Activated naive CD4-positive, alpha-beta T cell treated with anti-CD3 and anti-CD28 coated beads for 36 hours (primary cell): Measurements from ENCODE around the gene PEX13. TPM values are rescaled to one million over a fixed set of nuclear protein-coding genes. Genes with fewer than 3 reads are reported as not detected.
"Not testable (repeated sequence)": the region's sequence is repeated elsewhere in the genome, so short reads cannot be mapped to it uniquely, and the experiment has no call there.

Experiments used
- CTCF ChIA-PET: fragments of 350-600 bp; sonication (Branson Sonifier 250); formaldehyde crosslinking; loops from one replicate; lab custom pipeline; 2021; ENCODE audit warnings: antibody characterized with exemption; lab: Charles Lee
- DNase-seq: peaks from one replicate; pipeline ENCODE4 v3.0.0-alpha.2; 2020
- H3K27ac Mint-ChIP-seq: one replicate; pipeline ENCODE4 v1.8.0; 2021; ENCODE audit warnings: mild to moderate bottlenecking, mixed read lengths
- H3K27me3 Mint-ChIP-seq: one replicate; pipeline ENCODE4 v1.8.0; 2021; ENCODE audit warnings: low read depth, mixed read lengths
- H3K36me3 Mint-ChIP-seq: one replicate; pipeline ENCODE4 v1.8.0; 2021; ENCODE audit warnings: low read depth, mixed read lengths
- H3K4me1 Mint-ChIP-seq: one replicate; pipeline ENCODE4 v1.8.0; 2021; ENCODE audit warnings: low read depth, mixed read lengths
- H3K4me3 Mint-ChIP-seq: one replicate; pipeline ENCODE4 v1.8.0; 2021; ENCODE audit warnings: mild to moderate bottlenecking, moderate library complexity, mixed read lengths
- H3K9me3 Mint-ChIP-seq: one replicate; pipeline ENCODE4 v1.8.0; 2021; ENCODE audit warnings: mixed read lengths
- intact Hi-C: fragments of 100-400 bp; cut with micrococcal nuclease; formaldehyde crosslinking; loops from one replicate; pipeline ENCODE4 v1.15.1; 2023
- total RNA-seq, 2 experiments: library from RNA; stranded (reverse); gene quantifications; one replicate each; pipeline ENCODE4 v1.2.3, GENCODE V29; 2021

Gene PEX13
- total RNA-seq, 2 experiments from 2014 or later, result 16.0 to 17.1 TPM

DNA sequence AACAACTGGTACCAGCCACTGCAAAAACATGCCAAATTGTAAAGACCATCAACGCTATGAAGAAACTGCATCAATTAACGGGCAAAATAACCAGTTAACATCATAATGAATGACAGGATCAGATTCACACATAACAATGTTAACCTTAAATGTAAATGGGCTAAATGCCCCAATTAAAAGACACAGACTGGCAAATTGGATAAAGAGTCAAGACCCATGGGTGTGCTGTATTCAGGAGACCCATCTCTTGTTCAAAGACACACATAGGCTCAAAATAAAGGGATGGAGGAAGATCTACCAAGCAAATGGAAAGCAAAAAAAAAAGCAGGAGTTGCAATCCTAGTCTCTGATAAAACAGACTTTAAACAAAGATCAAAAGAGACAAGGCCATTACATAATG, 19.1 kb downstream of the PEX13 start:
- H3K27me3 Mint-ChIP-seq, DNase-seq, H3K4me3 Mint-ChIP-seq, H3K27ac Mint-ChIP-seq, intact Hi-C loops, H3K4me1 Mint-ChIP-seq, H3K9me3 Mint-ChIP-seq: not testable (repeated sequence)
- peaks cover 29% of the 10 kb centered on the region for H3K36me3 Mint-ChIP-seq
- CTCF ChIA-PET, result interaction anchor here (0.6 kb wide), 1 partner anchor 426 kb away, joined by 3 read pairs; no protein-coding TSS in a partner anchor

DNA sequence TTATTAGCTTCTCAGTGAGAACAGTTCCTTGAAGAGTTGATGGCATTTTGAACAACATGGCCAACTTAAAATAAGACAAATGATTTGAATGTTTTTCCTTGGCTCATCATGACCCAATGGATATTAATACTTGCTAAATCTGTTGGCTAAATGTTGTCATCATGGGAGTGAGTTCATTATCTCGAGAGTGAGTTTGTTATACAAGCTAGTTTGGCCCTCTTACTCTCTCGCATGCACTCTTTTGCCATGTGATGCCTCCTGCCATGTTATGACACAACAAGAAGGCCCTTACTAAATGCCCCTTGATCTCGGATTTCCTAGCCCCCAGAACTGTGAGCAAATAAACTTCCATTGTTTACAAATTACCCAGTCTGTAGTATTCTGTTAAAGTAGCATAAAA, 25.3 kb downstream of the PEX13 start:
- Mint-ChIP-seq H3K27ac (no peak overlapping the region), H3K4me1 (peaks cover 16% of the 10 kb centered on the region)
- intact Hi-C loops, result no loop called here

GRCh38 chr2:61044636-61045035, 27.1 kb downstream of the PEX13 start:
- Mint-ChIP-seq H3K27ac (no peak overlapping the region), H3K4me3 (no peak overlapping the region), H3K27me3 (no peaks in the 10 kb centered on the region), H3K4me1 (peaks cover 16% of the 10 kb centered on the region), H3K36me3 (peaks cover 22% of the 10 kb centered on the region), H3K9me3 (no peaks in the 10 kb centered on the region)
- DNase-seq, result no peak
- CTCF ChIA-PET, result no interaction called here
- intact Hi-C loops, result no loop called here

More for the DNA sequence above, 25.3 kb downstream of the PEX13 start:
- CTCF ChIA-PET, result no interaction called here
- Mint-ChIP-seq H3K4me3 (no peak overlapping the region), H3K27me3 (no peaks in the 10 kb centered on the region), H3K9me3 (peaks cover 6% of the 10 kb centered on the region), H3K36me3 (peaks cover 22% of the 10 kb centered on the region)
- no peak for DNase-seq

GRCh38 chr2:61045226-61045625, 27.7 kb downstream of the PEX13 start:
- intact Hi-C loops, result no loop called here
- peaks cover 22% of the 10 kb centered on the region for H3K36me3 Mint-ChIP-seq
- H3K4me3 Mint-ChIP-seq, result no peak overlapping the region
- H3K27me3 Mint-ChIP-seq, result no peaks in the 10 kb centered on the region
- H3K27ac Mint-ChIP-seq, result no peak overlapping the region
- CTCF ChIA-PET, result no interaction called here
- H3K9me3 Mint-ChIP-seq, result no peaks in the 10 kb centered on the region
- peaks cover 16% of the 10 kb centered on the region for H3K4me1 Mint-ChIP-seq
- DNase-seq, result no peak

DNA sequence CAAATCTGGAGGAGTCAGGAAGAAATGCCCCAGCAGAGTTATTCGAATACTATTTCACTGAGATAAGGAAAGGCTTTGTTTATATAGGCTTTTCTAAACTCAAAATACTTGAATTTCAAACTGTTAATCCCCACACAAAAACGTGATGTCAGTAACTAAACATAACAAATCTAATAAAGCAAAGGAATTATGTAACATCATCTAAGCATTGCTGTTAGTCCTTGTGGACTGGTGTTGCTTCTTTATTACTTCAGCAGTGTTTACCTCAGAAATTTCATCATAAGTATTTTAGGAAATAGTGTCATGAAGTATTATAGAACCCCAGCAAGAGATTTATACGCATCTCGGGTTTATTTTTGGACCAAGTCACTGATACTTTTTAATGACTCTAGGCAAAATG, 28.5 kb downstream of the PEX13 start:
- intact Hi-C loops, result no loop called here
- peaks cover 22% of the 10 kb centered on the region for H3K36me3 Mint-ChIP-seq
- CTCF ChIA-PET, result no interaction called here
- peaks cover 13% of the 10 kb centered on the region for H3K4me1 Mint-ChIP-seq
- no peak overlapping the region for H3K27ac Mint-ChIP-seq
- H3K9me3 Mint-ChIP-seq, result no peaks in the 10 kb centered on the region
- no peak for DNase-seq
- H3K27me3 Mint-ChIP-seq, result no peaks in the 10 kb centered on the region
- no peak overlapping the region for H3K4me3 Mint-ChIP-seq

DNA sequence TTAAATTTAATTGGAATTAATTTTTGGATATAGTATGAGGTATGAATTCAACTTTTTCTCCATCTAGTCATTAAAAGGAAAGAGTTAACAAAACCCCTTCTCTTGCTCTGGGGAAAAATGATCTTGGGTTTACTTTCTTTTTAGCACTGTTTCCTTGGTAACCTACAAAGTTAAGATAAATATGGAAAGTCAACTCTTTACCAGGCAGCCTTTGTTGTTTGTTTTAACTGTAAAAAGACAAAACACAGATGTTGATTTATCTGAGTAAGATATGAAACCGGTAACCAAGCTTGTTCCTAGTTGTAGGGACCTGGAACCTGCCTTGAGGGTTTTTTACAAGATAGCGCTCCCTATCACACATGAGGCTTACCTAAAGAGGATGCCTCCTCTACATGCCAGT, 38.0 kb downstream of the PEX13 start:
- H3K36me3 Mint-ChIP-seq, result peaks cover 11% of the 10 kb centered on the region
- no peaks in the 10 kb centered on the region for H3K27me3 Mint-ChIP-seq
- H3K27ac Mint-ChIP-seq, result no peak overlapping the region

DNA sequence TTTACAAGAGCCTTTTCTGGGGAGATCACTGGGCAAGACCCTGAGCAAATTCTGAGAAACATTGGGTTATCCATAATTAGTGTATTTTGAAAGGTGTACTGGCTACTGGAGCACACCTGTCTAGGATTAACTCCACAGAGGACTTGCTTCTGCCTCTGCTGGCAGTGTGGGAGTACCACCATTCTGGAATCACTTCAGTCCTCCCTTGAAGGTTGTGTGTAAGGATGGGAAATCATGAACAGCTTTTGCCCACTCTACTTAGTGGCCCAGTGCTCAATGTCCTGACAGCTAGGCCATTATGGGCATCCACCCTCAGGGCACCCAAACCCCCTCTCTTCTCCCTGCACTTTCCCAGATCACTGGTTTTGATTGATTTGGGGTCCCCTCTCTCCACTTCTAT, 40.0 kb downstream of the PEX13 start:
- Mint-ChIP-seq H3K36me3 (peaks cover 11% of the 10 kb centered on the region), H3K4me3 (no peak overlapping the region), H3K4me1 (no peaks in the 10 kb centered on the region), H3K27me3 (no peaks in the 10 kb centered on the region), H3K9me3 (no peaks in the 10 kb centered on the region), H3K27ac (no peak overlapping the region)
- intact Hi-C loops, result no loop called here
- CTCF ChIA-PET, result no interaction called here
- DNase-seq, result no peak

More for the DNA sequence above, 38.0 kb downstream of the PEX13 start:
- CTCF ChIA-PET, result interaction anchor here (0.5 kb wide), 1 partner anchor 561 kb away, joined by 4 read pairs; no protein-coding TSS in a partner anchor
- Mint-ChIP-seq H3K4me1 (no peaks in the 10 kb centered on the region), H3K9me3 (no peaks in the 10 kb centered on the region), H3K4me3 (no peak overlapping the region)
- intact Hi-C loops, result no loop called here
- DNase-seq, result no peak

GRCh38 chr2:61059382-61059781, 41.9 kb downstream of the PEX13 start:
- no peaks in the 10 kb centered on the region for H3K4me1 Mint-ChIP-seq
- H3K9me3 Mint-ChIP-seq, result no peaks in the 10 kb centered on the region
- H3K27me3 Mint-ChIP-seq, result no peaks in the 10 kb centered on the region
- CTCF ChIA-PET, result interaction anchor here (1.0 kb wide), 1 partner anchor 33 kb away, joined by 3 read pairs; no protein-coding TSS in a partner anchor
- H3K27ac Mint-ChIP-seq, result no peak overlapping the region
- H3K36me3 Mint-ChIP-seq, result peaks cover 11% of the 10 kb centered on the region
- no peak overlapping the region for H3K4me3 Mint-ChIP-seq
- intact Hi-C loops, result no loop called here
- DNase-seq, result no peak

- Mint-ChIP-seq H3K36me3 (no peaks in the 10 kb centered on the region), H3K27me3 (no peaks in the 10 kb centered on the region), H3K4me1 (peaks cover 8% of the 10 kb centered on the region), H3K9me3 (no peaks in the 10 kb centered on the region), H3K4me3 (peak within 1 kb of the TSS; percentile 84), H3K27ac (no peak within 1 kb of the TSS)
- CTCF ChIA-PET, result no interaction called here
- peak; percentile 83 for DNase-seq
- intact Hi-C loops, result loop anchor here (1.0 to 5.0 kb wide), 6 partner anchors 49 to 698 kb away; partner anchors contain the start of genes PEX13 and XPO1
Measured at GRCh38 chr2:61065714-61066709, 48.5 kb downstream of the PEX13 start, which contains the start of gene SANBR. TSS of gene SANBR (plus strand) at chr2:61065871. CDS start at chr2:61070351, 4,480 bp downstream.

GRCh38 chr2:61074100-61074499, 56.6 kb downstream of the PEX13 start:
- intact Hi-C loops, result no loop called here
- Mint-ChIP-seq H3K9me3 (no peaks in the 10 kb centered on the region), H3K27ac (no peak overlapping the region), H3K4me1 (no peaks in the 10 kb centered on the region), H3K4me3 (no peak overlapping the region), H3K36me3 (no peaks in the 10 kb centered on the region), H3K27me3 (no peaks in the 10 kb centered on the region)
- DNase-seq, result no peak
- CTCF ChIA-PET, result no interaction called here

- Mint-ChIP-seq H3K9me3 (no peaks in the 10 kb centered on the region), H3K27ac (no peak overlapping the region), H3K27me3 (no peaks in the 10 kb centered on the region), H3K4me1 (no peaks in the 10 kb centered on the region), H3K4me3 (no peak overlapping the region), H3K36me3 (no peaks in the 10 kb centered on the region)
- intact Hi-C loops, result no loop called here
- CTCF ChIA-PET, result no interaction called here
- no peak for DNase-seq
Measured at GRCh38 chr2:61085883-61086282, 68.4 kb downstream of the PEX13 start.

- CTCF ChIA-PET, result no interaction called here
- Mint-ChIP-seq H3K27ac (no peak overlapping the region), H3K4me3 (no peak overlapping the region), H3K4me1 (no peaks in the 10 kb centered on the region), H3K9me3 (no peaks in the 10 kb centered on the region), H3K36me3 (no peaks in the 10 kb centered on the region), H3K27me3 (no peaks in the 10 kb centered on the region)
- intact Hi-C loops, result no loop called here
- DNase-seq, result no peak
Measured at GRCh38 chr2:61089797-61090196, 72.3 kb downstream of the PEX13 start.
